A549 (cell line): ENCODE data around the gene ANO9. TPM values are rescaled to one million over a fixed set of nuclear protein-coding genes. Genes with fewer than 3 reads are reported as not detected.
A peak's percentile ranks its signal among the peaks of the same experiment; 100 is the strongest.

ENCODE experiments used
- ATAC-seq, 2 experiments: fragments of 200-7000 bp in 1 of 2; fragments of >200 bp in 1 of 2; cut with Nextera tagmentation in 1 of 2; cut with Tn5 transposase in 1 of 2; 3 replicates each; pipeline versions ENCODE4 v1.8.0 to v1.9.1; 2018 to 2020; ENCODE audit warnings: mild to moderate bottlenecking in 1 of 2, moderate library complexity in 1 of 2
- CTCF ChIA-PET: fragments of 300-600 bp; sonication (Branson Sonifier 250); formaldehyde crosslinking; extraction: SDS; loops from one replicate; lab custom pipeline; 2021; ENCODE audit warnings: antibody characterized with exemption, inconsistent platforms; lab: Yijun Ruan, JAX
- POLR2A ChIA-PET: fragments of 350-600 bp; formaldehyde crosslinking; extraction: SDS; loops from one replicate; lab custom pipeline; 2021; ENCODE audit warnings: antibody characterized with exemption, inconsistent platforms; lab: Yijun Ruan, JAX
- DNase-seq, 2 experiments: peaks; one replicate each; pipeline versions ENCODE4 v3.0.0 to v3.0.0-alpha.2; 2011 to 2016; ENCODE audit warnings: low read depth in 1 of 2, low spot score in 1 of 2
- FAIRE-seq: peaks from 2 replicates; lab custom pipeline; 2011; peaks lifted over from hg19 to GRCh38; lab: Jason Lieb, UNC
- H3K27ac ChIP-seq, 2 experiments: fragments of >200 bp; sonication (Bioruptor Twin); formaldehyde crosslinking; 3 replicates each; pipeline ENCODE4 v1.5.1; 2016 to 2017
- H3K4me1 ChIP-seq: fragments of >200 bp; sonication (Bioruptor Twin); formaldehyde crosslinking; 3 replicates; pipeline ENCODE4 v1.6.1; 2016
- H3K4me2 ChIP-seq: fragments of >200 bp; sonication (Bioruptor Twin); formaldehyde crosslinking; 3 replicates; pipeline ENCODE4 v1.6.1; 2016
- H3K4me3 ChIP-seq: fragments of >200 bp; sonication (Bioruptor Twin); formaldehyde crosslinking; 3 replicates; pipeline ENCODE4 v1.5.1; 2016
- H3K9me3 ChIP-seq: fragments of >200 bp; sonication (Bioruptor Twin); formaldehyde crosslinking; 3 replicates; pipeline ENCODE4 v1.6.1; 2016
- BCL3 ChIP-seq: fragments of >200 bp; sonication (Bioruptor Twin); formaldehyde crosslinking; IDR thresholded peaks from 3 replicates; pipeline ENCODE4 v1.6.1; 2016
- CBX2 ChIP-seq: fragments of 200-600 bp; sonication (generic); IDR thresholded peaks from 2 replicates; pipeline ENCODE4 v1.6.1; 2016; ENCODE audit warnings: low read depth, mild to moderate bottlenecking, borderline replicate concordance
- ESRRA ChIP-seq: fragments of 150-350 bp; IDR thresholded peaks from 2 replicates; pipeline ENCODE4 v1.6.1; 2014; ENCODE audit warnings: mild to moderate bottlenecking, low read length, borderline replicate concordance
- FOSL2 ChIP-seq, 2 experiments: fragments of 450-650 bp in 1 of 2; fragments of >200 bp in 1 of 2; sonication (Bioruptor Twin) in 1 of 2; formaldehyde crosslinking; IDR thresholded peaks; 2 replicates each; pipeline versions ENCODE4 v1.5.0 to v1.6.1; 2016 to 2020; ENCODE audit warnings: mild to moderate bottlenecking in 1 of 2, moderate library complexity in 1 of 2
- HEYL ChIP-seq: fragments of 250-450 bp; sonication (Bioruptor Pico); IDR thresholded peaks from 2 replicates; pipeline ENCODE4 v1.8.0; 2021; ENCODE audit warnings: mild to moderate bottlenecking, moderate library complexity
- MAX ChIP-seq: IDR thresholded peaks from 2 replicates; pipeline ENCODE4 v1.6.1; 2012
- MAZ ChIP-seq: fragments of 150-350 bp; IDR thresholded peaks from 2 replicates; pipeline ENCODE4 v1.6.1; 2014; ENCODE audit warnings: antibody characterized with exemption, low read depth, low read length, borderline replicate concordance
- RCOR1 ChIP-seq: fragments of 150-350 bp; IDR thresholded peaks from 2 replicates; pipeline ENCODE4 v1.6.1; 2014; ENCODE audit warnings: antibody characterized with exemption, low read length, low read depth
- REST ChIP-seq: fragments of 200-600 bp; sonication (generic); IDR thresholded peaks from 2 replicates; pipeline ENCODE4 v1.6.1; 2016; ENCODE audit warnings: antibody characterized with exemption, mild to moderate bottlenecking, moderate library complexity
- RNF2 ChIP-seq: fragments of 200-600 bp; sonication (generic); IDR thresholded peaks from 2 replicates; pipeline ENCODE4 v1.6.1; 2016; ENCODE audit warnings: low read depth, mild to moderate bottlenecking, antibody characterized with exemption, moderate library complexity, borderline replicate concordance
- SMC3 ChIP-seq: fragments of >200 bp; sonication (Bioruptor Twin); formaldehyde crosslinking; IDR thresholded peaks from 3 replicates; pipeline ENCODE4 v1.6.1; 2018; ENCODE audit warnings: inconsistent platforms
- TP53 ChIP-seq: fragments of 250-450 bp; sonication (Bioruptor Pico); IDR thresholded peaks from 2 replicates; pipeline ENCODE4 v1.5.0; 2021; ENCODE audit warnings: mild to moderate bottlenecking, moderate library complexity
- WGBS: methylation state at CpG from one replicate; pipeline ENCODE4 v1.1.6; 2017; ENCODE audit errors: missing lambda C conversion rate; 5-methylcytosine and 5-hydroxymethylcytosine counted together
- polyA plus RNA-seq, 4 experiments: library from polyadenylated mRNA; depleted of rRNA in 3 of 4; stranded (reverse); fragments of >200 nt; fragmentation: RNase III in 1 of 4; extraction: RNeasy Plus Mini Kit Qiagen cat#74134 plus additional on column Dnase treatment in 1 of 4; gene quantifications; 2 replicates in 3 of 4; 3 replicates in 1 of 4; pipeline ENCODE4 v1.2.3, GENCODE V29; 2011 to 2017
- TF ChIP-seq, protein P1 (sequence below): IDR thresholded peaks from 2 replicates; pipeline ENCODE4 v1.6.1; 2012
- TF ChIP-seq, protein P2 (sequence below): fragments of >200 bp; sonication (Bioruptor Twin); formaldehyde crosslinking; IDR thresholded peaks from 3 replicates; pipeline ENCODE4 v1.5.1; 2016
- TF ChIP-seq, protein P3 (sequence below): fragments of 250-450 bp; sonication (Bioruptor Pico); IDR thresholded peaks from 2 replicates; pipeline ENCODE4 v1.5.0; 2020; ENCODE audit warnings: low read depth, mild to moderate bottlenecking, moderate library complexity

Gene ANO9
- polyA plus RNA-seq, 2 of the 4 experiments (the other 2 are of a cell fraction), result 0.50 to 0.66 TPM

DNA sequence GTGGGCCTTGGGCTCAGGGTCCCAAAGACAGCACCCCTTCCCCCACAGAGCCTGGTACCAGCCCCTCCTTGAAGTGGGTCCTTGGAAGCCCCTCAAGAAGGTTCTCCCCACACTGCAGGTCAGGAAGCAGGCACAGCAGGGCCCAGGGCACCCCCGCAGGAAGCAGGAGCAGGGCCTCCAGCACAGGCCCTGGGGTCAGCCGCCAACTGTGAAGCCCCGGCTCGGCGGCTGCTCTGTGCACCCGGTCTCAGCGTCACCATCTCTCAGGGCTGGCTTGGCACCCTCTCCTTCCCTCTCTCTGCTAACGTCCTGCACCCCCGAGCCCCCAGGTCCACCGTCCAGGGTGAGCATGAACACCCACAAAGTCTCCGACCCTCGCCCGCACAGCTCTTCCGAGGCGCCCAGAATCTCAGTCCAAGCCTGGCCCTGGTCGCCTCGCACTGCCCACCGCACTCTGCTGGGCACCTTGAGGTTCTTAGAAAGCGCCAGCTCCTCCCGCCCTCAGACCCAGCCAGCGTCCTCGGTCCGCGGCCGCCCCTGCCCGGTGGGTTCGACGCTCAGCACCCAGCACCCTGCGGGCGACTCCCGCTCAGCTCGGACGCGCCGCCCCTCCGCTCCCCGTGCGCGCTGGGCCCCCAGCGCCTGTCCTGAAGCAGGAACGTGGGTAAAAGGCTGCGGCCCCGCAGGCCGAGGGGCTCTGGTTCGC lies 25.6 kb downstream of the ANO9 start:
- 89% methylated on average over 30 of the region's 45 CpGs for WGBS
- H3K4me3 ChIP-seq, result peak overlapping the region; percentile 53
- ChIA-PET POLR2A (interaction anchor here (0.9 kb wide), 2 partner anchors 9 to 32 kb away, joined by 3 to 7 read pairs; no protein-coding TSS in a partner anchor), CTCF (interaction anchor here (0.6 to 1.8 kb wide), 3 partner anchors 9 to 50 kb away, joined by 4 to 7 read pairs (median 5); no protein-coding TSS in a partner anchor)
- TF ChIP-seq REST, result no peak
- no peak for TF ChIP-seq MAZ
- no peak for TF ChIP-seq RCOR1
- no peak for TF ChIP-seq ESRRA
- peak overlapping the region; percentile 100 for H3K4me2 ChIP-seq
- FAIRE-seq (no peak), ATAC-seq (no peak), DNase-seq (no peak)
- H3K4me1 ChIP-seq, result peaks cover 15% of the 10 kb centered on the region
- peak overlapping the region; percentile 73 to 88 for H3K27ac ChIP-seq
- no peaks in the 10 kb centered on the region for H3K9me3 ChIP-seq

DNA sequence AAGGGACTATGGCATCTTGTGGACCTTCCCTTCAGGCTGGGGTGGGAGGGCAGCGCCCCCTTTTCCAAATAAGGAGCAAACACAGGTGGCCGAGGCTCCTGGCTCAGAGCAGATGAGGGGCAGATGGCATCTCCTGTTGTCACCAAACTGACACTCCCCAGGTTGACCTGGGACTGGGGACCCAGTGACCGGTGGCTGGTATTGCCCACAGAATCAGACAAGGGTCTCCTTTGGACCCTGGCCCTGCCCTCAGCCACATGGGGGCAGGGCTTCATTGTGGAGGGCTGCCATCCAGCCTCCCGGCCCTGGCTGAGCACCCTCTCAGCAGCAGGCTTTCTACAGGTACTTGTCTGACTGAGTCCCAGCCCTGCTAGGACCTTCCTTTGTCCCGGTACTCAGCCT lies 26.2 kb downstream of the ANO9 start:
- H3K27ac ChIP-seq, result no peak overlapping the region
- TF ChIP-seq HEYL (CRISPR knock-in tag), result no peak
- TF ChIP-seq, protein P1, sequence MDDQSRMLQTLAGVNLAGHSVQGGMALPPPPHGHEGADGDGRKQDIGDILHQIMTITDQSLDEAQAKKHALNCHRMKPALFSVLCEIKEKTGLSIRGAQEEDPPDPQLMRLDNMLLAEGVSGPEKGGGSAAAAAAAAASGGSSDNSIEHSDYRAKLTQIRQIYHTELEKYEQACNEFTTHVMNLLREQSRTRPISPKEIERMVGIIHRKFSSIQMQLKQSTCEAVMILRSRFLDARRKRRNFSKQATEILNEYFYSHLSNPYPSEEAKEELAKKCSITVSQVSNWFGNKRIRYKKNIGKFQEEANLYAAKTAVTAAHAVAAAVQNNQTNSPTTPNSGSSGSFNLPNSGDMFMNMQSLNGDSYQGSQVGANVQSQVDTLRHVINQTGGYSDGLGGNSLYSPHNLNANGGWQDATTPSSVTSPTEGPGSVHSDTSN, result no peak
- CTCF ChIA-PET, result interaction anchor here (0.6 to 1.8 kb wide), 3 partner anchors 8 to 51 kb away, joined by 4 to 7 read pairs (median 5); no protein-coding TSS in a partner anchor
- H3K4me1 ChIP-seq, result peaks cover 15% of the 10 kb centered on the region
- POLR2A ChIA-PET, result interaction anchor here (0.9 kb wide), 1 partner anchor 32 kb away, joined by 3 read pairs; no protein-coding TSS in a partner anchor
- no peak overlapping the region for H3K4me3 ChIP-seq
- no peaks in the 10 kb centered on the region for H3K9me3 ChIP-seq
- no peak for FAIRE-seq
- no peak overlapping the region for H3K4me2 ChIP-seq
- 100% methylated on average over 2 of the region's 5 CpGs for WGBS
- no peak for ATAC-seq
- no peak for DNase-seq

GRCh38 chr11:414318-414857 lies 27.4 kb downstream of the ANO9 start:
- POLR2A ChIA-PET, result no interaction called here
- no peaks in the 10 kb centered on the region for H3K9me3 ChIP-seq
- no peak overlapping the region for H3K27ac ChIP-seq
- H3K4me2 ChIP-seq, result no peak overlapping the region
- FAIRE-seq (no peak), DNase-seq (no peak), ATAC-seq (peak in 1 of 2 experiments; percentile 1; a peak in 2 of 6 replicates)
- WGBS, result 87% methylated on average over 9 of the region's 9 CpGs
- H3K4me1 ChIP-seq, result peaks cover 26% of the 10 kb centered on the region
- H3K4me3 ChIP-seq, result no peak overlapping the region
- no peak for TF ChIP-seq RNF2
- TF ChIP-seq MAX, result no peak
- no peak for TF ChIP-seq CBX2
- no peak for TF ChIP-seq TP53 (CRISPR knock-in tag)
- TF ChIP-seq FOSL2 (IDR thresholded peaks at IDR 0.05), result no peak
- TF ChIP-seq FOSL2 (CRISPR knock-in tag; IDR thresholded peaks at IDR 0.05), result no peak
- TF ChIP-seq SMC3, result no peak
- TF ChIP-seq, protein P2, sequence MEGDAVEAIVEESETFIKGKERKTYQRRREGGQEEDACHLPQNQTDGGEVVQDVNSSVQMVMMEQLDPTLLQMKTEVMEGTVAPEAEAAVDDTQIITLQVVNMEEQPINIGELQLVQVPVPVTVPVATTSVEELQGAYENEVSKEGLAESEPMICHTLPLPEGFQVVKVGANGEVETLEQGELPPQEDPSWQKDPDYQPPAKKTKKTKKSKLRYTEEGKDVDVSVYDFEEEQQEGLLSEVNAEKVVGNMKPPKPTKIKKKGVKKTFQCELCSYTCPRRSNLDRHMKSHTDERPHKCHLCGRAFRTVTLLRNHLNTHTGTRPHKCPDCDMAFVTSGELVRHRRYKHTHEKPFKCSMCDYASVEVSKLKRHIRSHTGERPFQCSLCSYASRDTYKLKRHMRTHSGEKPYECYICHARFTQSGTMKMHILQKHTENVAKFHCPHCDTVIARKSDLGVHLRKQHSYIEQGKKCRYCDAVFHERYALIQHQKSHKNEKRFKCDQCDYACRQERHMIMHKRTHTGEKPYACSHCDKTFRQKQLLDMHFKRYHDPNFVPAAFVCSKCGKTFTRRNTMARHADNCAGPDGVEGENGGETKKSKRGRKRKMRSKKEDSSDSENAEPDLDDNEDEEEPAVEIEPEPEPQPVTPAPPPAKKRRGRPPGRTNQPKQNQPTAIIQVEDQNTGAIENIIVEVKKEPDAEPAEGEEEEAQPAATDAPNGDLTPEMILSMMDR, result no peak
- TF ChIP-seq, protein P3, sequence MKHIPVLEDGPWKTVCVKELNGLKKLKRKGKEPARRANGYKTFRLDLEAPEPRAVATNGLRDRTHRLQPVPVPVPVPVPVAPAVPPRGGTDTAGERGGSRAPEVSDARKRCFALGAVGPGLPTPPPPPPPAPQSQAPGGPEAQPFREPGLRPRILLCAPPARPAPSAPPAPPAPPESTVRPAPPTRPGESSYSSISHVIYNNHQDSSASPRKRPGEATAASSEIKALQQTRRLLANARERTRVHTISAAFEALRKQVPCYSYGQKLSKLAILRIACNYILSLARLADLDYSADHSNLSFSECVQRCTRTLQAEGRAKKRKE (CRISPR knock-in tag), result no peak
- TF ChIP-seq BCL3, result no peak
- CTCF ChIA-PET, result interaction anchor here (1.0 to 2.1 kb wide), 2 partner anchors 11 to 34 kb away, joined by 3 to 8 read pairs; no protein-coding TSS in a partner anchor
